ENCODE results near the gene CLPSL2.

CLPSL2 gene

GRCh38 chr6:35746516-35746915 lies 29.9 kb upstream of the CLPSL2 start:
- DNase-seq (ENCODE audit: low read depth in 1 of 2, low spot score in 1 of 2), result no peak

GRCh38 chr6:35747877-35748276 lies 28.5 kb upstream of the CLPSL2 start:
- DNase-seq (ENCODE audit: low read depth in 1 of 2, low spot score in 1 of 2), result no peak

- DNase-seq (ENCODE audit: low read depth in 1 of 2, low spot score in 1 of 2), result no peak
Observed at GRCh38 chr6:35750557-35750956, 25.8 kb upstream of the CLPSL2 start.

DNA sequence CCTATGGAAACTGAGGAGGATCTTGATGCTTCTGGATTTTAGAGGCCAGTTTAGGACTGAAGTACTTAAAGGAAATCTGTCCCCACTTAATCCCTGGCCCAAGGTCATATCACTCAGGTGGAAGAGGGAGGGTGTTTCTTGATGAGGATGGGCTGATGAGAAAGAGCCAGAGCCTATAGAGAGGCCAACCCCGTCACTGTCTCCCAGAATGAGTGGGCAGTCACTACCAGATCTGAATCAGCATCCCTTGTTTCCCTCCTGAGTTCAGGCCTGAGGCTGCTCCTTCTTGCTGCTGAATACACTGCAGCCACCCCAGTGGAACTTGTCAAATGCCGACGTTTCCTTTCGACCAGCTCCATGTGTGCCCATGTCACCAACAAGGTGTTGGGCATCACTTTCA lies 24.8 kb upstream of the CLPSL2 start:
- no peak for DNase-seq (ENCODE audit: low read depth in 1 of 2, low spot score in 1 of 2)

DNA sequence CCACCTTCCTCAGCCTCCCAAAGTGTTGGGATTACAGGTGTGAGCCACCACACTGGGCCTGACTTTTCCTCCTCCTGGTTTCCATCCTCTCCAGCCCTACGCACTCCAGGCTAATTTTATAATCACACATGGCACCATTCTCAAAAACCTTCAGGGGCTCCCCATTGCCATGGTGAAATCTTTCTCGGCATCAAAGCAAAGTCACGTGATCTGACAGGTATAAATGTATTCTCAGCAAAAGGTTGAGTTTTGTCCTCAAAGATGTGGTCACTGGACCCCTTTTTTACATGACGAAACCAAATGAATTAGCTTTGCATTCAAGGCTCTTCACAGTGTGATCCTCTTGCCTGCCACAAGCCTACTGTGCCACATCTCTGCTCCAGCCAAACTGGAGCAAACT lies 24.1 kb upstream of the CLPSL2 start:
- no peak for DNase-seq (ENCODE audit: low read depth in 1 of 2, low spot score in 1 of 2)

GRCh38 chr6:35754452-35755277 lies 21.7 kb upstream of the CLPSL2 start:
- no peak for DNase-seq (ENCODE audit: low read depth in 1 of 2, low spot score in 1 of 2)

GRCh38 chr6:35755278-35755924 lies 21.0 kb upstream of the CLPSL2 start:
- DNase-seq (ENCODE audit: low read depth in 1 of 2, low spot score in 1 of 2), result no peak

GRCh38 chr6:35757456-35758123 lies 18.8 kb upstream of the CLPSL2 start:
- DNase-seq (ENCODE audit: low read depth in 1 of 2, low spot score in 1 of 2), result no peak

DNA sequence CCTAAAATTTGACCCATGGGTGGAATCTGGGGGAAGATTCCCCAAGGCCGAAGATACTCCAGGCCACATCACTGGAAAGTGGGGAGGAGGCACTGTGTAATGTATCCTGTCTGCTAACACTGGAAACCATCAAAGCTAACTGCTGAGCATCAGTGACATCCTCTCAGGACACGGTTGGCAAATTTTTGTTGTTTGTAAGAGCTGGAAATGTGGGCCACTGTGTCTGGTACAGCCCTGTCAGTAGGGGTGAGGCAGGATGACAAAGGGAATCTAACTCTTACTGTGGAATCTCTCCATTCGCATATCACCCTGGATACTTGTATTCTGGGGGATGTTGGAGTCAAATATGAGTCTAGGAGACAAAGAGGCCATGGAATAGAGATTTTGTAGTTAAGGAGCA lies 17.0 kb upstream of the CLPSL2 start:
- no peak for DNase-seq (ENCODE audit: low read depth in 1 of 2, low spot score in 1 of 2)

DNA sequence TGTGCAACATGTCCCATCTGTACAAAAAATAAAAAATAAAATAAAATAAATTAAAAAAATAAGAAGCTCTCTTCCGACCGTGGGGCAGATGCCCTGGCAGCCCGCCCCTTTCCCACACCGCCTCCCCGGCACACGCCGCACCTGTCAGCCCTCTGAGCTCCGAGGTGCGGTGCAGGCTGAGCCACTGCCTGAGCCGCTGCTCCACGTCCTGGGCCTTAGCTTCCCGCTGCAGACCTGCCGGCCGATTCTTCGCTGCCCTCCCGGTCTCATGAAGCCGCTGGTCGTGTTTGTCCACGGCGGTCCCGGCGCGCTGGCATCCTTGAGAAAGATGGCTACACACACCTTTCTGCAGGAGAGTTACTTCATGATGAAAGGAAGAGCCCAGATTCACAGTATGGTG lies 10.7 kb upstream of the CLPSL2 start:
- no peak for DNase-seq (ENCODE audit: low read depth in 1 of 2, low spot score in 1 of 2)

DNA sequence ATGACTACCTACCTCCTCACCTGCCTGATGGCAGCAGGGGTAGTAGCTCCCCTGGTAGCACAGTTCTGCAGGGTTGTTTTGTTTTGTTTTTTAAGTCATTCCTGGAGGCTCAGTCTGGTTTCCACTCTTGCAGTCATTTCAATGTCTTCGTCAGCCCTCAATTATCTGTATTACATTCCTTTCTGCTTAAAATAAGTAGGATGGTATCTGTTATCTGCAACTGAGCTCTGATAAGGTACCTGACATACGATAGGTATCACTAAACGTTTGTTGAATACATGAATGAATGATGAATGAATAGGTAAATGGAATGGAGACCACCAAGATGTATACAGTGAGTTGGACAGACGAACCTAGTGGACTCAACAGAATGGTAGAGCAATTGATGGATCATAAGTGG lies 7.2 kb upstream of the CLPSL2 start:
- DNase-seq (ENCODE audit: low read depth in 1 of 2, low spot score in 1 of 2), result no peak

DNA sequence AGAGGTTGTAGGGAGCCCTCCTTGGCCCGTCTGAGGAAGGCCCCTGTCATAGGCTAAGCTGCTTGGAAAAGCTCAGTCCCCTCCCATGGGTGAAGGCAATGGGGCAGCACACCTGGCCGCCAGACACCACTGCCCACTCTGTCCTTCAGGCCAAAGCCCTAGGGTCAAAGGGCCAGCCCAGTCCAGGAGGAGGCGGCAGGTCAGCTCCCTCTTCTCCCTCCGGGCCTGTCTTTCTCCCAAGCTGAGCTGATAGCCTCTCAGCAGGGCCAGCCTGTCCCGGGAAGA lies 5.1 kb upstream of the CLPSL2 start:
- no peak for DNase-seq (ENCODE audit: low read depth in 1 of 2, low spot score in 1 of 2)

- no peak for DNase-seq (ENCODE audit: low read depth in 1 of 2, low spot score in 1 of 2)
Observed at GRCh38 chr6:35774116-35774794, 2.1 kb upstream of the CLPSL2 start.

GRCh38 chr6:35775031-35775430 lies 1.4 kb upstream of the CLPSL2 start:
- no peak for DNase-seq (ENCODE audit: low read depth in 1 of 2, low spot score in 1 of 2)

- DNase-seq (ENCODE audit: low read depth in 1 of 2, low spot score in 1 of 2), result no peak
Observed at GRCh38 chr6:35777356-35778102, 1.1 kb downstream of the CLPSL2 start.

GRCh38 chr6:35778437-35778836 lies 2.0 kb downstream of the CLPSL2 start:
- no peak for DNase-seq (ENCODE audit: low read depth in 1 of 2, low spot score in 1 of 2)

DNA sequence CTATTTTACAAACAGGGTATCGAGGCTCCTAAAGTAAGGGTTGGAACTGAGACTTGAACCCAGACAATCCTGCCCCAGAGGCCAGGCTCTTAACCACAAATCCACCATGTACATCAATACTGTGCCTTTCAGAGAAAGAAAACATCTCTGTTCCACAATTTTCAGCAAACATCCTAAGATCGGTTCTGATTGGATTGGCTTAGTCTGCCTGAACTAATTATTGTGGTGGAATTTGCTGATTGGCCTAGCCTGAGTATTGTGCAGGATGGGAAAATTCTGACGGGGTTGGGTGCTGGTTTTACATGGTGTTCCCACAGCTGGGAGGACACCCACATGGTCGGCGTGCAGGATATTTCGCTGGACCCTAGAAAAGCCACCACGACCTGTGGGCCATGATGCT lies 4.3 kb downstream of the CLPSL2 start, which contains the start of gene CLPSL1:
Gene CLPSL1 (plus strand): TSS at position 301 of the 400 bp plus-strand sequence. CDS start 92 bp downstream, at position 393.
- DNase-seq (ENCODE audit: low read depth in 1 of 2, low spot score in 1 of 2), result no peak

DNA sequence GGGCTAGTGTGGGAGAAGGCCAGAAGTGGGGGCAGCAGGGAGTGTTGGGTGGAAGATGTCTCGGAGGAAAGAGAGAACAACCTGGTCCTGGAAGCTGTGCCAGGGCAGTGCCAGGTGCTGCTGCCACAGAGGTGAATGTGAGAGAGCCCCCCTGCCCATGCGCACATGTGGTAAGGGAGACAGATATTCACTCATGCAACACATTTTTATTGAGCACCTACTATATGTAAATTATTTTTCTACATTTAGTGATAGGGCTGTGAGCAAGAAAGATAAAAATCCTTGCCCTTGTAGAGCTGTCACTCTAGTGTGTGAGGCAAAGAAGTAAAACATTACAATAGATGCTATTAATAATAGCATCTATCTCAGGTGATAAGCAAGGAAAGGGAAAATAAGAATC lies 4.9 kb downstream of the CLPSL2 start:
- DNase-seq (ENCODE audit: low read depth in 1 of 2, low spot score in 1 of 2), result no peak

- no peak for DNase-seq (ENCODE audit: low read depth in 1 of 2, low spot score in 1 of 2)
Observed at GRCh38 chr6:35782424-35782823, 6.0 kb downstream of the CLPSL2 start.

DNA sequence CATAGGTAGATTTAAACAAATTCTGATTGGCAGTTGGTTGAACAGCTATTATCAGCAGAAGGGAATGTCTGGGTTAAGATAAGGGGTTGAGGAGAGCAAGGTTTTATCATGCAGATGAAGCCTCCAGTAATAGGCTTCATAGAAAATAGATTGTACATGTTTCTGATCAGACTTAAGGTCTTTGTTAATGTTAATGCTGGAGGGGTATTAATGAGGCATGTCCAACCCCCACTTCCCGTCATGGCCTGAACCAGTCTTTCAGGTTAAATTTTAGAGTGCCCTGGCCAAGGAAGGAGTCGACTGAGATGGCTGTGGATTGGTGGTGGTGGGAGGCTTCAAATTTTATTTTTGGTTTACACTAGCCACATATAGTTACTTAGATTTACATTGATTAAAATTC lies 7.8 kb downstream of the CLPSL2 start:
- no peak for DNase-seq (ENCODE audit: low read depth in 1 of 2, low spot score in 1 of 2)

- no peak for DNase-seq (ENCODE audit: low read depth in 1 of 2, low spot score in 1 of 2)
Observed at GRCh38 chr6:35786272-35786671, 9.9 kb downstream of the CLPSL2 start.

All from stimulated activated CD4-positive, alpha-beta T cell treated with anti-CD3 and anti-CD28 coated beads, Interleukin-15, amount 100 ng/mL, for 1 hour (primary cell).